PC-9 (cell line): ENCODE results near the gene ADARB2. TPM values are rescaled to one million over a fixed set of nuclear protein-coding genes. Genes with fewer than 3 reads are reported as not detected.
"Not testable (repeated sequence)": the region's sequence is repeated elsewhere in the genome, so short reads cannot be mapped to it uniquely, and the experiment has no call there.

ENCODE experiments used
- BruUV-seq: library from RNA; stranded (reverse); fragments of 400-500 nt; replicated peaks from 2 replicates; lab custom pipeline; 2021; lab: Mats Ljungman, UMichigan
- CTCF ChIA-PET: fragments of 300-600 bp; sonication (Branson Sonifier 250); formaldehyde crosslinking; loops from one replicate; lab custom pipeline; 2022; ENCODE audit warnings: antibody characterized with exemption; lab: Charles Lee
- POLR2A ChIA-PET: fragments of 300-600 bp; sonication (Branson Sonifier 250); formaldehyde crosslinking; loops from one replicate; lab custom pipeline; 2022; ENCODE audit warnings: antibody characterized with exemption; ENCODE audit not compliant: unreplicated experiment; lab: Charles Lee
- DNase-seq, 2 experiments: peaks; one replicate each; pipeline versions ENCODE4 v3.0.0 to v3.0.0-alpha.2; 2015 to 2022; ENCODE audit warnings: mixed read lengths in 1 of 2
- H2AFZ ChIP-seq: fragments of 200-600 bp; sonication (generic); 2 replicates; pipeline ENCODE4 v1.8.1; 2017; ENCODE audit warnings: antibody characterized with exemption
- H3F3A ChIP-seq: fragments of 200-600 bp; sonication (generic); 2 replicates; pipeline ENCODE4 v1.8.1; 2017; ENCODE audit warnings: antibody characterized with exemption, mild to moderate bottlenecking, low read depth; ENCODE audit not compliant: insufficient read depth
- H3K27ac ChIP-seq: fragments of 200-600 bp; sonication (generic); 2 replicates; pipeline ENCODE4 v1.6.1; 2016; ENCODE audit warnings: mixed run types
- H3K27me3 ChIP-seq: fragments of 200-600 bp; sonication (generic); 2 replicates; pipeline ENCODE4 v1.6.1; 2016; ENCODE audit warnings: low read depth, mixed run types; ENCODE audit not compliant: insufficient read depth
- H3K36me3 ChIP-seq: fragments of 200-600 bp; sonication (generic); 2 replicates; pipeline ENCODE4 v1.6.1; 2016; ENCODE audit warnings: low read depth, mixed run types
- H3K4me1 ChIP-seq: fragments of 200-600 bp; sonication (generic); replicated peaks from 2 replicates; pipeline ENCODE4 v1.6.1; 2016; ENCODE audit warnings: mixed run types; ENCODE audit not compliant: insufficient read depth
- H3K4me2 ChIP-seq: fragments of 200-600 bp; sonication (generic); 2 replicates; pipeline ENCODE4 v1.6.1; 2017; ENCODE audit warnings: mixed run types
- H3K4me3 ChIP-seq: fragments of 200-600 bp; sonication (generic); 2 replicates; pipeline ENCODE4 v1.6.1; 2016; ENCODE audit warnings: mixed run types
- H3K79me2 ChIP-seq: fragments of 200-600 bp; sonication (generic); 2 replicates; pipeline ENCODE4 v1.6.1; 2017; ENCODE audit warnings: low read depth, mixed run types
- H3K9me2 ChIP-seq: fragments of 200-600 bp; sonication (generic); 2 replicates; pipeline ENCODE4 v1.8.1; 2017; ENCODE audit warnings: mild to moderate bottlenecking; ENCODE audit not compliant: insufficient read depth
- H3K9me3 ChIP-seq: fragments of 200-600 bp; sonication (generic); 2 replicates; pipeline ENCODE4 v1.8.1; 2016; ENCODE audit warnings: low read depth; ENCODE audit not compliant: insufficient read depth
- H4K20me1 ChIP-seq: fragments of 200-600 bp; sonication (generic); 2 replicates; pipeline ENCODE4 v1.8.1; 2017; ENCODE audit not compliant: insufficient read depth
- EZH2 ChIP-seq: fragments of 200-600 bp; sonication (generic); IDR thresholded peaks from 2 replicates; pipeline ENCODE4 v1.8.0; 2017; ENCODE audit warnings: antibody characterized with exemption, low read depth
- intact Hi-C: fragments of 100-400 bp; cut with micrococcal nuclease; formaldehyde crosslinking; loops from one replicate; pipeline ENCODE4 v1.10.0; 2022; ENCODE audit not compliant: unreplicated experiment
- total RNA-seq: library from RNA; stranded (reverse); gene quantifications from 2 replicates; pipeline ENCODE4 v1.2.3, GENCODE V29; 2021
- TF ChIP-seq, protein P1 (sequence below): fragments of 200-600 bp; sonication (generic); conservative IDR thresholded peaks from 2 replicates; pipeline ENCODE4 v1.6.1; 2017; ENCODE audit warnings: mixed run types, antibody characterized with exemption, mild to moderate bottlenecking, moderate library complexity

The ADARB2 gene
- total RNA-seq, 1 experiment from 2014 or later: not detected

DNA sequence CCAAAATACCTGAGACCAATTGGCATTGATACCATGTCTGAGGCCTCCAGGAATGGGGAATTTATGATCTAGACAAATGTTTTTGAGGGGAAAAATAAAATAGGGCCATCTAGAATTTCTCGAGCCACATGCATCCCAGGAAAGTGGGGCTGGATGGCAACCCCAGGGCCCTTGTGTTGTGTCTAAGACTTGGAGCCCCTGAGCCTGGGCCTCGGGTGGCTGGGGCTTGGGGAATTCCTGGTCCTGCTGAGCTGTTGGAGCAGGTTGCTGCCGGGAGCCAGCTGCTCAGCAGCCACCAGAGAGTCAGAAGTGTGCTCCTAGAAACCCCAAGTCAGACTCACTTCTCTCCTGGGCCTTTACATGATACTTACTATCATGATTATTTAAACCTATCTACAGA, 508.2 kb downstream of the ADARB2 start:
- TF ChIP-seq, protein P1, sequence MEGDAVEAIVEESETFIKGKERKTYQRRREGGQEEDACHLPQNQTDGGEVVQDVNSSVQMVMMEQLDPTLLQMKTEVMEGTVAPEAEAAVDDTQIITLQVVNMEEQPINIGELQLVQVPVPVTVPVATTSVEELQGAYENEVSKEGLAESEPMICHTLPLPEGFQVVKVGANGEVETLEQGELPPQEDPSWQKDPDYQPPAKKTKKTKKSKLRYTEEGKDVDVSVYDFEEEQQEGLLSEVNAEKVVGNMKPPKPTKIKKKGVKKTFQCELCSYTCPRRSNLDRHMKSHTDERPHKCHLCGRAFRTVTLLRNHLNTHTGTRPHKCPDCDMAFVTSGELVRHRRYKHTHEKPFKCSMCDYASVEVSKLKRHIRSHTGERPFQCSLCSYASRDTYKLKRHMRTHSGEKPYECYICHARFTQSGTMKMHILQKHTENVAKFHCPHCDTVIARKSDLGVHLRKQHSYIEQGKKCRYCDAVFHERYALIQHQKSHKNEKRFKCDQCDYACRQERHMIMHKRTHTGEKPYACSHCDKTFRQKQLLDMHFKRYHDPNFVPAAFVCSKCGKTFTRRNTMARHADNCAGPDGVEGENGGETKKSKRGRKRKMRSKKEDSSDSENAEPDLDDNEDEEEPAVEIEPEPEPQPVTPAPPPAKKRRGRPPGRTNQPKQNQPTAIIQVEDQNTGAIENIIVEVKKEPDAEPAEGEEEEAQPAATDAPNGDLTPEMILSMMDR: no peak
- TF ChIP-seq EZH2: no peak
- H3K79me2 ChIP-seq: no peaks in the 10 kb centered on the region
- no peaks in the 10 kb centered on the region for H3K9me2 ChIP-seq
- CTCF ChIA-PET: no interaction called here
- peaks cover 27% of the 10 kb centered on the region for H3K27me3 ChIP-seq
- no peaks in the 10 kb centered on the region for H3F3A ChIP-seq
- no peak overlapping the region for H2AFZ ChIP-seq
- no peak for DNase-seq
- H3K36me3 ChIP-seq: no peaks in the 10 kb centered on the region
- no peaks in the 10 kb centered on the region for H3K4me1 ChIP-seq
- POLR2A ChIA-PET: no interaction called here
- no TSS peak for BruUV-seq
- intact Hi-C loops: no loop called here
- H4K20me1 ChIP-seq: no peaks in the 10 kb centered on the region
- no peaks in the 10 kb centered on the region for H3K9me3 ChIP-seq
- H3K27ac ChIP-seq: no peak overlapping the region
- H3K4me3 ChIP-seq: no peak overlapping the region
- no peak overlapping the region for H3K4me2 ChIP-seq

DNA sequence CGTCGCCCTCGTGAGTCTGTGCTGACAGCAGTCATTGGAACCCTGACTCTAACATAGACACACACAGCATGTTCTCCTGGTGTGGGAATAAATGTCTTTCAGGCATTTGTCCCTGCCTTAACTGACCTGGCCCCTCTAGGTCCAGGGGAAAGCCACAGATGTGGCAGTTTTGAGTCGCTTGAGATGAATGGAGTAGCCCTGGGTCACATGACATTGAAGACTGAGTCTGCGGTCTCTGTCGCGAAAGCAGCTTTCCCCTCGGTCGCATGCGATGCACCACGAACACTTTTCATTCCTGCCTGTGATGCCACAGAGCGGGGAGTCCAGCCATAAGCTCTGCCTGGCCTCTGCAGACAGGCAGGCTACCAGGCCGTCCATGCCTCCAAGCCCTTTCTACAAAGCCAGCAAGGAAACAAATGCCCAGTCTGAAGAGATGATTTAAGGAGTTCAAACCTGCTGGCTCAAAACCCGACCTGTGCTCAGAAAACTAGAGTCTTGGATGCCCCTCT, 508.8 kb downstream of the ADARB2 start:
- BruUV-seq: no TSS peak
- H3K27ac ChIP-seq: no peak overlapping the region
- ChIA-PET POLR2A (no interaction called here), CTCF (no interaction called here)
- H3F3A ChIP-seq: no peaks in the 10 kb centered on the region
- intact Hi-C loops: no loop called here
- H4K20me1 ChIP-seq: no peaks in the 10 kb centered on the region
- H3K4me1 ChIP-seq: no peaks in the 10 kb centered on the region
- TF ChIP-seq, protein P1: no peak
- TF ChIP-seq EZH2: no peak
- H3K79me2 ChIP-seq: no peaks in the 10 kb centered on the region
- no peak overlapping the region for H3K4me3 ChIP-seq
- H3K9me3 ChIP-seq: no peaks in the 10 kb centered on the region
- H3K36me3 ChIP-seq: no peaks in the 10 kb centered on the region
- H3K9me2 ChIP-seq: no peaks in the 10 kb centered on the region
- no peak for DNase-seq
- no peak overlapping the region for H3K4me2 ChIP-seq
- H3K27me3 ChIP-seq: peaks cover 27% of the 10 kb centered on the region
- no peak overlapping the region for H2AFZ ChIP-seq

DNA sequence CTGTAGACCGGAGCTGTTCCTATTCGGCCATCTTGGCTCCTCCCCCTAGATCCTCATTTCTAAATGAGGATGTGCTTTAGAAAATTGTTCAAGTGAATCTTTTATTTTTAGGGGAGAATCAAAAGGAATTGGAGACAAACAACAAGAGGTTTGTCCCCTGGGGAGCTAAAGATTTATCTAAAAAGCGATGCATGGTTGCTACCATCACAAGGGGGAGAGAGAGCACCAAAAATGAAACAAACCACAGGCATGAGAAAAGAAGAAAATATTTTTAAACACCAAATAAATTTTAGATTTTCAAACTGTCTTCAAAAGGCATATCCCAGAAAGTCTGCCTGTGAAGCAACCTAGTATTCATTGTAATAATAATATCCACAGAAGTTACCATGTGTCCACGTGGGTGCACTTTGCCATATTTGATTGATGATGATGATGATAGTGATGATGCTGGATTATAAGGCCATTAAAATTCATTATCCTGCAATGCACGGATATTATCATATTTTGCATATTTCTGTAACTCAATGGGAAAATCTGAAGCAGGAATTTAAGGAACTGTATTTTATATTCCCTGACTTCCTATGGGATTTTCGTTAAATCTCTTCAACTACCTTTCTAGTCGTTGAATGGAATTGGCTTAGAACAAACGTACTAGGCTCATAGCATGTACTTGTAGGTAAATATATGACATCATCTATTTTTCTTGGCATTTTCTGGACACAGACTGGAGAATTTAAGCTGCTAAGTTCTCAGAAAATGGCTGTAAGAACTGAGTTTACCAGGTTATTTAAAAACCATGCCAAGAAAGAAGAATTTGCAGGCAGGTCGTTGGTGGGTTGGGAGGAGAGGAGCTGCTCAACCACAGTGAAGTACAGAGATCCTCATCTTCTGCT, 509.6 kb downstream of the ADARB2 start:
- Histone ChIP-seq H3K9me3 (no peaks in the 10 kb centered on the region), H3K27me3 (peaks cover 27% of the 10 kb centered on the region), H3K27ac (no peak overlapping the region), H3K9me2 (no peaks in the 10 kb centered on the region), H3K79me2 (no peaks in the 10 kb centered on the region), H3K4me2 (no peak overlapping the region), H2AFZ (no peak overlapping the region), H3K4me3 (no peak overlapping the region), H3K4me1 (no peaks in the 10 kb centered on the region), H4K20me1 (no peaks in the 10 kb centered on the region), H3F3A (no peaks in the 10 kb centered on the region), H3K36me3 (no peaks in the 10 kb centered on the region)
- ChIA-PET POLR2A (no interaction called here), CTCF (no interaction called here)
- DNase-seq: no peak
- no peak for TF ChIP-seq EZH2
- TF ChIP-seq, protein P1: no peak
- intact Hi-C loops: no loop called here
- BruUV-seq: no TSS peak

DNA sequence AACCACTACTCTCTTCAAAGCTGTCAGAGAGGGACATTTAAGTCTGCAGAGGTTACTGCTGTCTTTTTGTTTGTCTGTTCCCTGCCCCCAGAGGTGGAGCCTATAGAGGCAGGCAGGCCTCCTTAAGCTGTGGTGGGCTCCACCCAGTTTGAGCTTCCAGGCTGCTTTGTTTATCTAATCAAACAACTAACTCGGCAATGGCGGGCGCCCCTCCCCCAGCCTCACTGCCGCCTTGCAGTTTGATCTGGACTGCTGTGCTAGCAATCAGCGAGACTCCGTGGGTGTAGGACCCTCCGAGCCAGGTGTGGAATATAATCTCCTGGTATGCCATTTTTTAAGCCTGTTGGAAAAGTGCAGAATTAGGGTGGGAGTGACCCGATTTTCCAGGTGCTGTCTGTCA, 510.4 kb downstream of the ADARB2 start:
- BruUV-seq, H3K9me3 ChIP-seq, POLR2A ChIA-PET, intact Hi-C loops, H3K4me3 ChIP-seq, DNase-seq, H3K36me3 ChIP-seq, H3K9me2 ChIP-seq, CTCF ChIA-PET, H2AFZ ChIP-seq, H3K4me2 ChIP-seq, H3K27ac ChIP-seq, H3K79me2 ChIP-seq, H3K4me1 ChIP-seq, H3F3A ChIP-seq, H4K20me1 ChIP-seq: not testable (repeated sequence)
- H3K27me3 ChIP-seq: peaks cover 24% of the 10 kb centered on the region

DNA sequence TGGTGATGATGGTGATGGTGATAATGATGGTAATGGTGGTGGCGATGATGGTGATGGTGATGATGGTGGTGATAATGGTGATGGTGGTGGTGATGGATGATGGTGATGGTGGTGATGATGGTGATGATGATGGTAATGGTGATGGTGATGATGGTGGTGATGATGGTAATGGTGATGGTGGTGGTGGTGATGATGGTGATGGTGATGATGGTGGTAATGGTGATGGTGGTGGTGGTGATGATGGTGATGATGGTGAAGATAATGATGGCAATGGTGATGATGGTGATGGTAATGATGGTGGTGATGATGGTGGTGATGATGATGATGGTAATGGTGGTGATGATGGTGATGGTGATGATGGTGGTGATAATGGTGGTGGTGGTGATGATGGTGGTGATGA, 517.5 kb downstream of the ADARB2 start:
- peaks cover 25% of the 10 kb centered on the region for H3K27me3 ChIP-seq
- H3K79me2 ChIP-seq, H3K36me3 ChIP-seq, POLR2A ChIA-PET, H3K9me3 ChIP-seq, H4K20me1 ChIP-seq, H3F3A ChIP-seq, H3K9me2 ChIP-seq, DNase-seq, H3K4me3 ChIP-seq, H3K4me2 ChIP-seq, BruUV-seq, H2AFZ ChIP-seq, H3K27ac ChIP-seq, CTCF ChIA-PET, H3K4me1 ChIP-seq, intact Hi-C loops: not testable (repeated sequence)
